ENCODE data around the gene SLC7A8.

GRCh38 chr14:23162005-23162404, 21.5 kb downstream of the SLC7A8 start:
- no peak for TF ChIP-seq POLR2AphosphoS5 (IDR thresholded peaks at IDR 0.05; ENCODE audit: low read depth, low read length)
- TF ChIP-seq REST (IDR thresholded peaks at IDR 0.05; ENCODE audit: insufficient read depth in 1 of 2, low read depth in 2 of 2, low read length in 2 of 2), result no peak

Measured in PFSK-1 (cell line).